H9 (cell line): ENCODE data around the gene TRAT1. TPM values are rescaled to one million over a fixed set of nuclear protein-coding genes. Genes with fewer than 3 reads are reported as not detected.

Source experiments
- DNase-seq: peaks from one replicate; pipeline ENCODE4 v3.0.0-alpha.2; 2017
- H2AFZ ChIP-seq: one replicate; pipeline ENCODE4 v1.6.1; 2013; ENCODE audit warnings: mild to moderate bottlenecking, low read length, control low read depth, moderate library complexity
- H2AK5ac ChIP-seq: 2 replicates; pipeline ENCODE4 v1.6.1; 2013; ENCODE audit warnings: low read length, control low read depth, mixed read lengths; ENCODE audit not compliant: insufficient read length
- H2BK120ac ChIP-seq: one replicate; pipeline ENCODE4 v1.6.1; 2013; ENCODE audit warnings: low read depth, mild to moderate bottlenecking, low read length, control low read depth, inconsistent platforms; ENCODE audit not compliant: poor library complexity, severe bottlenecking
- H2BK12ac ChIP-seq: 2 replicates; pipeline ENCODE4 v1.6.1; 2013; ENCODE audit warnings: low read length, control low read depth, mixed read lengths, low read depth; ENCODE audit not compliant: insufficient read length
- H2BK15ac ChIP-seq: 2 replicates; pipeline ENCODE4 v1.6.1; 2013; ENCODE audit warnings: low read depth, low read length, control low read depth
- H2BK20ac ChIP-seq: one replicate; pipeline ENCODE4 v1.6.1; 2013; ENCODE audit warnings: low read depth, mild to moderate bottlenecking, low read length, control low read depth, inconsistent platforms; ENCODE audit not compliant: poor library complexity, severe bottlenecking
- H2BK5ac ChIP-seq: 2 replicates; pipeline ENCODE4 v1.6.1; 2013; ENCODE audit warnings: low read length, control low read depth, mixed read lengths; ENCODE audit not compliant: insufficient read length
- H3K14ac ChIP-seq: 2 replicates; pipeline ENCODE4 v1.6.1; 2013; ENCODE audit warnings: low read length, control low read depth; ENCODE audit not compliant: insufficient read depth
- H3K18ac ChIP-seq: 2 replicates; pipeline ENCODE4 v1.6.1; 2013; ENCODE audit warnings: low read depth, mild to moderate bottlenecking, mixed read lengths, low read length, control low read depth; ENCODE audit not compliant: insufficient read length
- H3K23ac ChIP-seq: 2 replicates; pipeline ENCODE4 v1.6.1; 2013; ENCODE audit warnings: low read length, control low read depth, mixed read lengths, low read depth; ENCODE audit not compliant: insufficient read length
- H3K23me2 ChIP-seq: 2 replicates; pipeline ENCODE4 v1.6.1; 2013; ENCODE audit warnings: low read depth, mild to moderate bottlenecking, mixed read lengths, low read length, control low read depth; ENCODE audit not compliant: insufficient read length, poor library complexity, severe bottlenecking
- H3K27ac ChIP-seq: 2 replicates; pipeline ENCODE4 v1.5.1; 2013; ENCODE audit warnings: low read length, control low read depth, mixed read lengths, low read depth; ENCODE audit not compliant: insufficient read length
- H3K27me3 ChIP-seq: 2 replicates; pipeline ENCODE4 v1.6.1; 2013; ENCODE audit warnings: low read length, control low read depth, inconsistent platforms; ENCODE audit not compliant: insufficient read depth
- H3K4ac ChIP-seq: 2 replicates; pipeline ENCODE4 v1.6.1; 2013; ENCODE audit warnings: low read depth, mild to moderate bottlenecking, control low read depth, inconsistent platforms, low read length, moderate library complexity
- H3K4me1 ChIP-seq: 2 replicates; pipeline ENCODE4 v1.6.1; 2013; ENCODE audit warnings: low read length, control low read depth, inconsistent platforms; ENCODE audit not compliant: insufficient read depth
- H3K4me2 ChIP-seq: 2 replicates; pipeline ENCODE4 v1.6.1; 2013; ENCODE audit warnings: low read length, control low read depth, mixed read lengths; ENCODE audit not compliant: insufficient read length, insufficient read depth
- H3K56ac ChIP-seq: 2 replicates; pipeline ENCODE4 v1.6.1; 2013; ENCODE audit warnings: low read depth, mild to moderate bottlenecking, mixed read lengths, low read length, control low read depth; ENCODE audit not compliant: insufficient read length
- H3K79me1 ChIP-seq: 2 replicates; pipeline ENCODE4 v1.6.1; 2013; ENCODE audit warnings: low read depth, mild to moderate bottlenecking, moderate library complexity, low read length, control low read depth, inconsistent platforms; ENCODE audit not compliant: insufficient read depth, poor library complexity, severe bottlenecking
- H3K79me2 ChIP-seq: 2 replicates; pipeline ENCODE4 v1.6.1; 2013; ENCODE audit warnings: low read length, control low read depth, inconsistent platforms; ENCODE audit not compliant: insufficient read depth
- H3K9ac ChIP-seq: 2 replicates; pipeline ENCODE4 v1.6.1; 2013; ENCODE audit warnings: low read length, control low read depth, mixed read lengths; ENCODE audit not compliant: insufficient read length; ENCODE audit errors: extremely low read depth
- H3K9me3 ChIP-seq: one replicate; pipeline ENCODE4 v1.6.1; 2013; ENCODE audit warnings: low read depth, low read length, inconsistent platforms; ENCODE audit not compliant: control insufficient read depth
- H3T11ph ChIP-seq: one replicate; pipeline ENCODE4 v1.6.1; 2013; ENCODE audit warnings: mild to moderate bottlenecking, low read length, control low read depth, inconsistent platforms
- H4K20me1 ChIP-seq: one replicate; pipeline ENCODE4 v1.6.1; 2013; ENCODE audit not compliant: control insufficient read depth, insufficient read length, insufficient read depth
- H4K5ac ChIP-seq: 2 replicates; pipeline ENCODE4 v1.6.1; 2013; ENCODE audit warnings: low read depth, mild to moderate bottlenecking, mixed read lengths, low read length, control low read depth; ENCODE audit not compliant: insufficient read length
- H4K8ac ChIP-seq: replicated peaks from 2 replicates; pipeline ENCODE4 v1.6.1; 2013; ENCODE audit warnings: low read length, control low read depth, mixed read lengths, low read depth; ENCODE audit not compliant: insufficient read length
- H4K91ac ChIP-seq: 2 replicates; pipeline ENCODE4 v1.6.1; 2013; ENCODE audit warnings: low read depth, mild to moderate bottlenecking, moderate library complexity, mixed read lengths, low read length, control low read depth; ENCODE audit not compliant: insufficient read length
- H3K27ac Mint-ChIP-seq, 3 experiments: 2 replicates in 2 of 3; 3 replicates in 1 of 3; pipeline ENCODE4 v1.8.0; 2020 to 2021; ENCODE audit warnings: mixed read lengths in 3 of 3, mild to moderate bottlenecking in 1 of 3, moderate library complexity in 1 of 3
- H3K27me3 Mint-ChIP-seq: 2 replicates; pipeline ENCODE4 v1.8.0; 2021; ENCODE audit warnings: low read depth, mild to moderate bottlenecking, moderate library complexity, mixed read lengths
- H3K36me3 Mint-ChIP-seq, 3 experiments: 2 replicates in 2 of 3; 3 replicates in 1 of 3; pipeline ENCODE4 v1.8.0; 2020 to 2021; ENCODE audit warnings: low read depth in 3 of 3, mixed read lengths in 3 of 3; ENCODE audit not compliant: insufficient read depth in 1 of 3
- H3K4me1 Mint-ChIP-seq, 2 experiments: 2 replicates each; pipeline ENCODE4 v1.8.0; 2020; ENCODE audit warnings: mixed read lengths in 2 of 2
- H3K4me3 Mint-ChIP-seq, 2 experiments: 2 replicates in 1 of 2; 3 replicates in 1 of 2; pipeline ENCODE4 v1.8.0; 2020 to 2021; ENCODE audit warnings: mild to moderate bottlenecking in 2 of 2, mixed read lengths in 2 of 2, moderate library complexity in 1 of 2
- H3K9me3 Mint-ChIP-seq, 2 experiments: 2 replicates in 1 of 2; 3 replicates in 1 of 2; pipeline ENCODE4 v1.8.0; 2020; ENCODE audit warnings: mild to moderate bottlenecking in 2 of 2, mixed read lengths in 2 of 2, moderate library complexity in 1 of 2
- WGBS: extraction: QIAGEN DNeasy Blood & Tissue Kit; methylation state at CpG from one replicate; pipeline ENCODE4 v1.1.7; 2013; ENCODE audit warnings: missing lambda C conversion rate, low lambda C conversion rate, mixed read lengths; ENCODE audit not compliant: insufficient read length; ENCODE audit errors: extremely low coverage; 5-methylcytosine and 5-hydroxymethylcytosine counted together
- total RNA-seq: library from RNA; stranded (reverse); gene quantifications from 2 replicates; pipeline ENCODE4 v1.2.1, GENCODE V29; 2021
- TF ChIP-seq, protein P1 (sequence below): fragments of 200-600 bp; sonication (generic); conservative IDR thresholded peaks from 3 replicates; pipeline ENCODE4 v1.8.0; 2021; ENCODE audit warnings: antibody characterized with exemption, mild to moderate bottlenecking

The TRAT1 gene
- total RNA-seq, 1 experiment from 2014 or later = not detected

DNA sequence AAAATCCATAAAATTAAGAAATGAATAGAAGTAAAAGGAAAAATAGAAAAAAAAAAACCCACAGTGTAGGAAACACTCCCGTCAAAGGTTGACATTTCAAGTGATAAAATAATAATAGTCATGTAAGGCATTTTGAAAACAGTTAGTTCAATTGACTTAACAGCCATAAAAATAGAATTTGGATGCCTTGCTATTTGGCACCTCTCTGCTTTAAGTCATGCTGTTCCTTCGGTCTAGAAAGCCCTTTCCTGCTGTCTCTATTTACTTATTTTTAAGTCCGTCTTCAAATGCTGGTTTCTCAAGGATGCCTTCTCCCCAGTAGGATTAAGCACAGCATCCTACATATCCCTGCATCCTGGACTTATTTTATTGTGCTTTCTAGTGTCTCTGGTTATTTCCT is 43.1 kb upstream of the TRAT1 start:
- Histone ChIP-seq H3K23me2 (no peaks in the 10 kb centered on the region), H3K4me1 (no peaks in the 10 kb centered on the region), H2AK5ac (no peak overlapping the region), H4K20me1 (no peaks in the 10 kb centered on the region), H3K9ac (no peak overlapping the region), H3K27ac (no peak overlapping the region), H3K56ac (no peak overlapping the region), H3K14ac (no peak overlapping the region), H2BK5ac (no peak overlapping the region), H3K23ac (no peak overlapping the region), H2BK20ac (no peak overlapping the region), H3K9me3 (no peaks in the 10 kb centered on the region), H3K79me2 (no peaks in the 10 kb centered on the region), H3T11ph (no peak overlapping the region), H3K79me1 (no peaks in the 10 kb centered on the region), H3K18ac (no peak overlapping the region), H4K5ac (no peak overlapping the region), H3K27me3 (no peaks in the 10 kb centered on the region), H3K4ac (no peak overlapping the region), H2AFZ (no peak overlapping the region), H2BK120ac (no peak overlapping the region), H4K91ac (no peak overlapping the region), H2BK15ac (no peak overlapping the region), H4K8ac (no peak overlapping the region), H2BK12ac (no peak overlapping the region), H3K4me2 (no peak overlapping the region)
- Mint-ChIP-seq H3K4me1 (no peaks in the 10 kb centered on the region), H3K4me3 (no peak overlapping the region), H3K27ac (no peak overlapping the region), H3K27me3 (no peaks in the 10 kb centered on the region), H3K36me3 (no peaks in the 10 kb centered on the region; a peak in 1 of 7 replicates), H3K9me3 (no peaks in the 10 kb centered on the region)
- DNase-seq = no peak
- no CpG with 5 or more reads among the region's 3 CpGs for WGBS
- TF ChIP-seq, protein P1, sequence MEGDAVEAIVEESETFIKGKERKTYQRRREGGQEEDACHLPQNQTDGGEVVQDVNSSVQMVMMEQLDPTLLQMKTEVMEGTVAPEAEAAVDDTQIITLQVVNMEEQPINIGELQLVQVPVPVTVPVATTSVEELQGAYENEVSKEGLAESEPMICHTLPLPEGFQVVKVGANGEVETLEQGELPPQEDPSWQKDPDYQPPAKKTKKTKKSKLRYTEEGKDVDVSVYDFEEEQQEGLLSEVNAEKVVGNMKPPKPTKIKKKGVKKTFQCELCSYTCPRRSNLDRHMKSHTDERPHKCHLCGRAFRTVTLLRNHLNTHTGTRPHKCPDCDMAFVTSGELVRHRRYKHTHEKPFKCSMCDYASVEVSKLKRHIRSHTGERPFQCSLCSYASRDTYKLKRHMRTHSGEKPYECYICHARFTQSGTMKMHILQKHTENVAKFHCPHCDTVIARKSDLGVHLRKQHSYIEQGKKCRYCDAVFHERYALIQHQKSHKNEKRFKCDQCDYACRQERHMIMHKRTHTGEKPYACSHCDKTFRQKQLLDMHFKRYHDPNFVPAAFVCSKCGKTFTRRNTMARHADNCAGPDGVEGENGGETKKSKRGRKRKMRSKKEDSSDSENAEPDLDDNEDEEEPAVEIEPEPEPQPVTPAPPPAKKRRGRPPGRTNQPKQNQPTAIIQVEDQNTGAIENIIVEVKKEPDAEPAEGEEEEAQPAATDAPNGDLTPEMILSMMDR = no peak
